Measurements from ENCODE around the gene AP1S2. TPM values are rescaled to one million over a fixed set of nuclear protein-coding genes. Genes with fewer than 3 reads are reported as not detected.

AP1S2 gene
- total and polyA plus RNA-seq, 2 of the 8 experiments (the other 6 are each of a cell fraction or from before 2014, with no cell fraction given): 88.2 to 237 TPM

- Histone ChIP-seq H3K4me3 (ENCODE audit: extremely low read depth in 1 of 4, insufficient read depth in 2 of 4, low read depth in 3 of 4, low read length in 4 of 4) (peak overlapping the region in 2 of 4 experiments; percentile 82 to 99; a peak in 3 of 8 replicates), H3K79me2 (ENCODE audit: control insufficient read depth in 1 of 2, insufficient read depth in 2 of 2, low read length in 2 of 2) (peaks cover 8 to 31% of the 10 kb centered on the region in 2 experiments), H3K79me1 (ENCODE audit: low read depth, low read length) (no peaks in the 10 kb centered on the region), H3K18ac (ENCODE audit: extremely low read depth, low read length) (no peak overlapping the region), H2BK20ac (ENCODE audit: low read length) (no peak overlapping the region), H3K14ac (ENCODE audit: insufficient read length) (no peak overlapping the region), H3K36me3 (ENCODE audit: control insufficient read depth in 2 of 4, insufficient read depth in 4 of 4, low read length in 3 of 4) (peaks cover 0 to 26% (median 2%) of the 10 kb centered on the region in 4 experiments; a peak in 2 of 8 replicates), H3K9ac (replicated peaks in 1 of 4; ENCODE audit: extremely low read depth in 1 of 4, low read depth in 3 of 4, low read length in 3 of 4) (no peak overlapping the region; a peak in 1 of 7 replicates), H3K27me3 (replicated peaks in 1 of 4; ENCODE audit: control insufficient read depth in 3 of 4, extremely low read depth in 1 of 4, insufficient read depth in 3 of 4, low read length in 3 of 4) (no peaks in the 10 kb centered on the region), H2BK12ac (ENCODE audit: low read depth, low read length) (no peak overlapping the region), H4K91ac (replicated peaks; ENCODE audit: insufficient read length, low read length) (no peak overlapping the region), H4K20me1 (replicated peaks in 1 of 2; ENCODE audit: control insufficient read depth in 1 of 2, insufficient read depth in 2 of 2, low read length in 2 of 2) (peaks cover 0 to 3% of the 10 kb centered on the region in 2 experiments), H2BK120ac (replicated peaks; ENCODE audit: low read depth, low read length) (no peak overlapping the region), H2AFZ (ENCODE audit: low read length) (no peak overlapping the region), H3K9me3 (ENCODE audit: insufficient read depth in 2 of 2, low read depth in 1 of 2, low read length in 1 of 2) (no peaks in the 10 kb centered on the region), H3K23ac (ENCODE audit: insufficient read length) (no peak overlapping the region), H4K5ac (ENCODE audit: insufficient read length, low read depth, low read length) (no peak overlapping the region), H3K4me1 (replicated peaks in 1 of 4; ENCODE audit: control insufficient read depth in 3 of 4, insufficient read depth in 4 of 4, low read length in 3 of 4) (peaks cover 0 to 2% (median 0%) of the 10 kb centered on the region in 4 experiments; a peak in 2 of 7 replicates), H2BK15ac (ENCODE audit: low read length) (no peak overlapping the region), H2BK5ac (ENCODE audit: low read depth, low read length) (no peak overlapping the region), H3K4ac (replicated peaks; ENCODE audit: insufficient read length, low read depth, low read length) (no peak overlapping the region), H4K8ac (ENCODE audit: extremely low read depth, insufficient read depth, low read length) (no peak overlapping the region), H2AK5ac (ENCODE audit: low read depth, low read length) (no peak overlapping the region), H3K27ac (ENCODE audit: low read depth, low read length) (no peak overlapping the region), H3K56ac (replicated peaks; ENCODE audit: insufficient read length, low read depth, low read length) (no peak overlapping the region), H3K23me2 (ENCODE audit: low read depth, low read length) (peaks cover 8% of the 10 kb centered on the region; the same call in 1 of the 2 replicates), H3K4me2 (ENCODE audit: insufficient read depth in 1 of 2, low read depth in 2 of 2, low read length in 2 of 2) (peak overlapping the region; percentile 32 to 88; a peak in 3 of 4 replicates)
- FAIRE-seq (no peak), DNase-seq (ENCODE audit: low read depth in 1 of 2, low spot score in 2 of 2) (no peak)
- CTCF ChIA-PET (ENCODE audit: partially characterized antibody): no interaction called here
- TF ChIP-seq TBP (IDR thresholded peaks at IDR 0.05; ENCODE audit: low read depth, low read length) (no peak), HDAC2 (IDR thresholded peaks at IDR 0.05; ENCODE audit: borderline replicate concordance in 1 of 2, low read depth in 2 of 2, low read length in 2 of 2) (no peak), TAF1 (IDR thresholded peaks at IDR 0.05; ENCODE audit: low read depth, low read length) (no peak), NANOG (IDR thresholded peaks at IDR 0.05; ENCODE audit: insufficient read depth, low read depth, low read length, poor library complexity, severe bottlenecking) (no peak), EP300 (IDR thresholded peaks at IDR 0.05; ENCODE audit: borderline replicate concordance in 1 of 2, low read depth in 2 of 2, low read length in 2 of 2) (no peak), SIRT6 (IDR thresholded peaks at IDR 0.05; ENCODE audit: low read length) (no peak), RAD21 (IDR thresholded peaks at IDR 0.05 in 1 of 2, conservative IDR thresholded peaks at IDR 0.05 in 1 of 2; ENCODE audit: low read depth in 2 of 2, low read length in 2 of 2) (no peak), KDM1A (IDR thresholded peaks at IDR 0.05; ENCODE audit: borderline replicate concordance, low read length) (no peak), BACH1 (IDR thresholded peaks at IDR 0.05; ENCODE audit: low read length) (no peak), POU5F1 (IDR thresholded peaks at IDR 0.05; ENCODE audit: low read depth, low read length) (no peak), SP4 (IDR thresholded peaks at IDR 0.05; ENCODE audit: low read length) (no peak)
- TF ChIP-seq, protein P1, sequence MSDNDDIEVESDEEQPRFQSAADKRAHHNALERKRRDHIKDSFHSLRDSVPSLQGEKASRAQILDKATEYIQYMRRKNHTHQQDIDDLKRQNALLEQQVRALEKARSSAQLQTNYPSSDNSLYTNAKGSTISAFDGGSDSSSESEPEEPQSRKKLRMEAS (IDR thresholded peaks at IDR 0.05): no peak
- WGBS, 2 experiments (ENCODE audit: extremely low coverage in 1 of 2, insufficient coverage in 1 of 2, insufficient read length in 1 of 2, insufficient replicate concordance in 2 of 2, low coverage in 1 of 2, low lambda C conversion rate in 2 of 2, missing lambda C conversion rate in 1 of 2): 45% methylated on average over 4 of the region's 4 CpGs; no CpG with 5 or more reads in 1 of the 2 experiments
- POLR2A ChIA-PET (ENCODE audit: partially characterized antibody): interaction anchor here (0.8 to 1.2 kb wide), 4 partner anchors 21 to 124 kb away, joined by 3 read pairs; no protein-coding TSS in a partner anchor
Measured at GRCh38 chrX:15856222-15856587, 1.6 kb upstream of the AP1S2 start.
